Gastrocnemius medialis (tissue), 4 donors: ENCODE measurements around the gene PRKAA2.

Experiments used
- POLR2A ChIP-seq, 2 donors: fragments of 450-650 bp; IDR thresholded peaks; one replicate each; pipeline ENCODE4 v1.6.1; 2017; ENCODE audit warnings: antibody characterized with exemption in 2 of 2, mild to moderate bottlenecking in 2 of 2, moderate library complexity in 2 of 2
- TF ChIP-seq, protein P1 (sequence below), 5 experiments: fragments of 450-650 bp in 3 of 5; fragments of 200-600 bp in 2 of 5; sonication (generic) in 2 of 5; IDR thresholded peaks in 4 of 5; conservative IDR thresholded peaks in 1 of 5; 1 replicate in 4 of 5; 2 replicates in 1 of 5; pipeline ENCODE4 v1.5.1; 2016 to 2019; ENCODE audit warnings: antibody characterized with exemption in 5 of 5, mild to moderate bottlenecking in 3 of 5, moderate library complexity in 3 of 5

DNA sequence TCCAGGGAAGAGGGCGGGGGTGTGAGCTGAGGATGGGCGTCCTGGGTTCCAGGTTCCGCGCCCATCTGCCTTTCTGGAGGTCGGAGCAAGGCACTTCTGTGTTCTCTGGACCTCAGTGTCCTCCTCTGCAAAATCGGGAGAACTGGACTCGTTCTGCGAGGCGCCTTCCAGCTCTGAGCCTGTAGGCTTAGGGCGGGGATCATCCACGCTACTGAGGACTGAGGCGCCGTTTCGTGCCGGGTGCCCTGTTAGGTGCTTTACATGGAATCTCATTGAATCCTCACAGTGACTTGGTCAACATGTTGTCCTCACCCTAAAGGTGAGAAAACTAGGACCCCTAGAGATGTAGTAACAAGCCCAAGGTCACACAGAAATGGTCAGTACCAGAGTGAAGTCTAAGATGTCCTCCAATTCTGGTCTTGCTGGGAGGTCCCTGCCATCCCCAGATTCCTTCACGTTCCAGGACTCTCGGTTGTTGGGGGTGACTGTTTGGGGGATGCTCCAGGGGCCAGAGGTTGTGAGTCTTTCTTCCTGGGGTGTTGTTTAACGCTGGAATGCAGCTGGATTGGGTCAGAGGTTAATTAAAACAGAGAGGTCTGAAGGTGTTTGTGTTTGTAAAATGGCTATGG, 677 bp downstream of the PRKAA2 start:
- no peak for TF ChIP-seq POLR2A (IDR thresholded peaks at IDR 0.05)
- TF ChIP-seq, protein P1, sequence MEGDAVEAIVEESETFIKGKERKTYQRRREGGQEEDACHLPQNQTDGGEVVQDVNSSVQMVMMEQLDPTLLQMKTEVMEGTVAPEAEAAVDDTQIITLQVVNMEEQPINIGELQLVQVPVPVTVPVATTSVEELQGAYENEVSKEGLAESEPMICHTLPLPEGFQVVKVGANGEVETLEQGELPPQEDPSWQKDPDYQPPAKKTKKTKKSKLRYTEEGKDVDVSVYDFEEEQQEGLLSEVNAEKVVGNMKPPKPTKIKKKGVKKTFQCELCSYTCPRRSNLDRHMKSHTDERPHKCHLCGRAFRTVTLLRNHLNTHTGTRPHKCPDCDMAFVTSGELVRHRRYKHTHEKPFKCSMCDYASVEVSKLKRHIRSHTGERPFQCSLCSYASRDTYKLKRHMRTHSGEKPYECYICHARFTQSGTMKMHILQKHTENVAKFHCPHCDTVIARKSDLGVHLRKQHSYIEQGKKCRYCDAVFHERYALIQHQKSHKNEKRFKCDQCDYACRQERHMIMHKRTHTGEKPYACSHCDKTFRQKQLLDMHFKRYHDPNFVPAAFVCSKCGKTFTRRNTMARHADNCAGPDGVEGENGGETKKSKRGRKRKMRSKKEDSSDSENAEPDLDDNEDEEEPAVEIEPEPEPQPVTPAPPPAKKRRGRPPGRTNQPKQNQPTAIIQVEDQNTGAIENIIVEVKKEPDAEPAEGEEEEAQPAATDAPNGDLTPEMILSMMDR (IDR thresholded peaks at IDR 0.05 in 4 of 5, conservative IDR thresholded peaks at IDR 0.05 in 1 of 5): no peak
